ENCODE results near the gene B4GALT2. TPM values are rescaled to one million over a fixed set of nuclear protein-coding genes. Genes with fewer than 3 reads are reported as not detected.
A peak's percentile ranks its signal among the peaks of the same experiment; 100 is the strongest.

Gene B4GALT2
- total RNA-seq, 4 donors from 2014 or later, result 45.3 to 94.5 (median 77.5) TPM

GRCh38 chr1:43976890-43977289 is 2.1 kb upstream of the B4GALT2 start:
- intact Hi-C loops (cut with DNase I), result no loop called here
- no peak for DNase-seq (ENCODE audit: extremely low spot score)
- H3K36me3 ChIP-seq, result peaks cover 16 to 42% (median 39%) of the 10 kb centered on the region in 4 donors
- TF ChIP-seq POLR2AphosphoS5 (IDR thresholded peaks at IDR 0.05) (no peak), CTCF (IDR thresholded peaks at IDR 0.05) (no peak), EP300 (IDR thresholded peaks at IDR 0.05) (no peak), POLR2A (IDR thresholded peaks at IDR 0.05; ENCODE audit: low read depth) (no peak)
- no peak overlapping the region for H3K27ac ChIP-seq (replicated peaks in 1 of 4)
- peaks cover 50 to 70% (median 60%) of the 10 kb centered on the region in 4 donors for H3K4me1 ChIP-seq
- 87% methylated on average over 8 of the region's 8 CpGs for WGBS
- no peaks in the 10 kb centered on the region for H3K9me3 ChIP-seq
- H3K4me3 ChIP-seq, result no peak overlapping the region
- H3K27me3 ChIP-seq, result no peaks in the 10 kb centered on the region

- 88% methylated on average over 9 of the region's 9 CpGs for WGBS
- Histone ChIP-seq H3K4me3 (no peak overlapping the region), H3K9me3 (no peaks in the 10 kb centered on the region), H3K27me3 (no peaks in the 10 kb centered on the region), H3K36me3 (peaks cover 13 to 40% (median 33%) of the 10 kb centered on the region in 4 donors), H3K4me1 (peaks cover 50 to 71% (median 60%) of the 10 kb centered on the region in 4 donors), H3K27ac (replicated peaks in 1 of 4) (peak overlapping the region in 1 of 4 donors; percentile 51)
- TF ChIP-seq EP300 (IDR thresholded peaks at IDR 0.05) (no peak), POLR2A (IDR thresholded peaks at IDR 0.05; ENCODE audit: low read depth) (no peak), CTCF (IDR thresholded peaks at IDR 0.05) (no peak), POLR2AphosphoS5 (IDR thresholded peaks at IDR 0.05) (no peak)
- intact Hi-C loops (cut with DNase I), result no loop called here
- DNase-seq (ENCODE audit: extremely low spot score), result no peak
Measured at GRCh38 chr1:43977376-43978263, 1.4 kb upstream of the B4GALT2 start.

- DNase-seq (ENCODE audit: extremely low spot score), result no peak
- no peaks in the 10 kb centered on the region for H3K27me3 ChIP-seq
- no peak for TF ChIP-seq EP300 (IDR thresholded peaks at IDR 0.05)
- no peak for TF ChIP-seq POLR2AphosphoS5 (IDR thresholded peaks at IDR 0.05)
- no peak for TF ChIP-seq POLR2A (IDR thresholded peaks at IDR 0.05; ENCODE audit: low read depth)
- no peak for TF ChIP-seq CTCF (IDR thresholded peaks at IDR 0.05)
- 38% methylated on average over 4 of the region's 5 CpGs for WGBS
- peak overlapping the region in 3 of 4 donors; percentile 28 to 51 (median 50) for H3K27ac ChIP-seq (replicated peaks in 1 of 4)
- H3K36me3 ChIP-seq, result peaks cover 13 to 37% (median 28%) of the 10 kb centered on the region in 4 donors
- intact Hi-C loops (cut with DNase I), result no loop called here
- peak overlapping the region in 3 of 4 donors; percentile 57 to 89 (median 77) for H3K4me3 ChIP-seq
- H3K4me1 ChIP-seq, result peaks cover 50 to 71% (median 60%) of the 10 kb centered on the region in 4 donors
- no peaks in the 10 kb centered on the region for H3K9me3 ChIP-seq
Measured at GRCh38 chr1:43978264-43978550, 803 bp upstream of the B4GALT2 start.

- H3K27ac ChIP-seq (replicated peaks in 1 of 4), result peak overlapping the region; percentile 57 to 75 (median 63)
- peaks cover 43 to 64% (median 54%) of the 10 kb centered on the region in 4 donors for H3K4me1 ChIP-seq
Measured at GRCh38 chr1:43979261-43979527, 184 bp downstream of the B4GALT2 start.

More at GRCh38 chr1:43979261-43979527, 184 bp downstream of the B4GALT2 start:
- no peaks in the 10 kb centered on the region for H3K27me3 ChIP-seq
- H3K4me3 ChIP-seq, result peak overlapping the region; percentile 72 to 89 (median 83)
- H3K36me3 ChIP-seq, result peaks cover 13 to 37% (median 30%) of the 10 kb centered on the region in 4 donors
- intact Hi-C loops (cut with DNase I), result no loop called here
- no CpG with 5 or more reads among the region's 45 CpGs for WGBS
- DNase-seq (ENCODE audit: extremely low spot score), result no peak
- TF ChIP-seq POLR2A (IDR thresholded peaks at IDR 0.05; ENCODE audit: low read depth) (no peak), EP300 (IDR thresholded peaks at IDR 0.05) (no peak), POLR2AphosphoS5 (IDR thresholded peaks at IDR 0.05) (no peak), CTCF (IDR thresholded peaks at IDR 0.05) (no peak)
- H3K9me3 ChIP-seq, result no peaks in the 10 kb centered on the region
